Effector CD8-positive, alpha-beta T cell (primary cell): ENCODE data around the gene GRK3.

Source experiments
- DNase-seq: peaks from one replicate; lab custom pipeline; 2025; lab: John Stamatoyannopoulos, UW

The GRK3 gene

GRCh38 chr22:25760294-25760693 lies 195.8 kb downstream of the GRK3 start:
- DNase-seq, result no peak

GRCh38 chr22:25760848-25761595 lies 196.5 kb downstream of the GRK3 start:
- DNase-seq, result no peak

GRCh38 chr22:25762147-25762546 lies 197.7 kb downstream of the GRK3 start:
- no peak for DNase-seq

GRCh38 chr22:25763239-25763777 lies 198.8 kb downstream of the GRK3 start:
- DNase-seq, result no peak

GRCh38 chr22:25764270-25765015 lies 200.0 kb downstream of the GRK3 start:
- DNase-seq, result no peak

- DNase-seq, result no peak
Measured at GRCh38 chr22:25765016-25765367, 200.5 kb downstream of the GRK3 start.

GRCh38 chr22:25765801-25766200 lies 201.3 kb downstream of the GRK3 start:
- no peak for DNase-seq

- no peak for DNase-seq
Measured at GRCh38 chr22:25766418-25766817, 201.9 kb downstream of the GRK3 start.

- DNase-seq, result no peak
Measured at GRCh38 chr22:25770333-25770732, 205.9 kb downstream of the GRK3 start.

GRCh38 chr22:25772288-25772687 lies 207.8 kb downstream of the GRK3 start:
- DNase-seq, result no peak

- DNase-seq, result no peak
Measured at GRCh38 chr22:25774575-25775026, 210.1 kb downstream of the GRK3 start.

GRCh38 chr22:25775531-25775930 lies 211.1 kb downstream of the GRK3 start:
- no peak for DNase-seq

GRCh38 chr22:25777411-25777810 lies 212.9 kb downstream of the GRK3 start:
- DNase-seq, result no peak

GRCh38 chr22:25777870-25778269 lies 213.4 kb downstream of the GRK3 start:
- no peak for DNase-seq
